NCI-H2171 (cell line): Measurements from ENCODE around the gene OFD1.

Experiments
- DNase-seq: peaks from one replicate; lab custom pipeline; 2025; lab: John Stamatoyannopoulos, UW

The OFD1 gene

DNA sequence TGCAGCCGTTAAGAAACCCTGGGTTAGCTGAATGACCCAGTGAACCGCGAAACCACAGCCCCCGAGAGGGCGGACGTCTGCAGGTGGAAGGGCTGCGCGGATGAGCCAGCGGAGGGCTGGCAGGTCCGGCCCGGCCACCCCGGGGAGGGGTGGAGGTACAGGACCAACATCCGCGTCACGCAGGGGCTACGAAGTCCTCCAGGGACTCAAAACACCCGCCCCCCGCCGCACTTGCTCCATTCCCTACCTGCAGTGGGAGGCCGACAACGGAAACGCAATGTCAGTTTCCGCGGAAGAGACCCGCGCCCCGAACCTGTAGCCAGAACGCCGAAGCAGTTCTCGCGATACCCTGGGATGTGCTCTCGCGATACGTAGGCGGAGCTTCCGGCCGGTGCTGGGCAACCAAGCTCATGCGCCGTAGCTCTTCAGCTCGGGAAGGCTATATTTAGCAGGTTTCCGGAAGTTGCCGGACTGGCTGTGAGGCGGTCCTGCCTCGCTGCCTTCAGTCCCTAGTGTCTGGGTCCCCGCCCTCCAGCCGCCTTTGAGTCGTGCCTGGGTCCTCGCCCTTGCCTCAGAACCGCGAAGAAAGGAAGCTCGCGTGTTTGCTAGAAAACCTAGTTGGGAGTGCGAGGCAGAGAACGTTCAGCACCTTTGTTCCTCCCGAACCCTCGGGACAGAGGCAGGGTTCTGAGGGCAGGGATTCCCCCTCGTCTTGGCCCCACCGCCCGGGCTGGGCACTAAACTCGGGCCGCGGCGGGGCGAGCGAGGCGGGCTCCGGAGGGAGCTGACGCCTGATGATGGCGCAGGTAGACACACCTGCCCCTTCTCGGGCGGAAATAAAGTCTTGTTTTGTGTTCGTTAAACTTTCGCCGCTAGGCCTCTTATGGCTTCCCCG lies at the start of gene OFD1, which contains the start of gene TRAPPC2:
TSS of gene OFD1 (plus strand) at position 471 of the 895 bp plus-strand sequence. CDS start at position 795, 324 bp downstream.
TSS of gene TRAPPC2 (minus strand) at position 343 of the 895 bp plus-strand sequence. CDS start 14,657 bp downstream, outside the sequence.
- DNase-seq = peak; percentile 79

- DNase-seq = no peak
Observed at GRCh38 chrX:13685126-13685763, 49.3 kb upstream of the OFD1 start.

- no peak for DNase-seq
Observed at GRCh38 chrX:13687203-13687602, 47.3 kb upstream of the OFD1 start.

GRCh38 chrX:13688384-13688957 lies 46.1 kb upstream of the OFD1 start:
- DNase-seq = no peak

- DNase-seq = peak; percentile 71
Observed at GRCh38 chrX:13688958-13689740, 45.4 kb upstream of the OFD1 start, which contains the start of gene RAB9A. Gene RAB9A (plus strand): TSS chrX:13689128. CDS start chrX:13708747, 19,619 bp downstream.

GRCh38 chrX:13689741-13690211 lies 44.8 kb upstream of the OFD1 start:
- no peak for DNase-seq

DNA sequence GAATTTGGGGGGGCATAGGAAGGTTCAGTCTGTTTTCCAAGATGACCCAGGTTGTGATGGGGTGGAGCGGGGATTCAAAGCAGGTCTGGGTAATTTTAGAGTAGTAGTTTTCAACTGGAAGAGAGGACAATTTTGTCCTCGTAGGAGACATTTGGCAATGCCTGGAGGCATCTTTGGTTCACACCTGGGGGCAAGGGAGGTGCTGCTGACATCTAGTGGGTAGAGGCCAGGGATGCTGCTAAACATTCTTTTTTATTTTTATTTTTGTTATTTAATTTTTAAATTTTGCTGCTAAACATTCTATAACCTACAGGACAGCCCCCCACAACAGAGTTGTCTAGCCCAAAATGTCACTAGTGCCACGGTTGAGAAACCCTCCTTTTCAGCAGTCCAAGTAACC lies 43.7 kb upstream of the OFD1 start:
- DNase-seq = no peak

GRCh38 chrX:13691841-13692371 lies 42.6 kb upstream of the OFD1 start:
- DNase-seq = no peak

DNA sequence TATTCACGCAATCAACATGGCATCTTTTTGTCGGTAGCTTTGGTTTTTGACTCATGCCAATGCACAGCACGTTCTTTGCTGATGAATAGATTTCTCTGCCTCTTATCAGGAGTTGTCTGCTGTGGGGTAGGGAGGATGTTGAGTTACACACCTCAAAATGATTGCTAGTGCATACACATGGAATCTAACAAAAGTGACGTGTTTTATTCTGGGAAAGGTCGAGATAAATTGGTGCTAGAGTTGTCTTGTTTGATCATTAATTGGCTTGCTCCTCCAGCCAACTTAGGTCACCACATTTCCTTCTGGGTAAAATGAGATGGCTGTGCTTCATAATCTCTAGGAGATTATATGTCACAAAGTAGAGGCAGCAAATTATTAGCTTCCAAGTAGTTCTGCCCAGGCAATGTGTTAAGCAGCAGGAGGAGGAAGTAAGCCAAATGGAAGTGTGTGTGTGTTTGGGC lies 41.7 kb upstream of the OFD1 start:
- no peak for DNase-seq

DNA sequence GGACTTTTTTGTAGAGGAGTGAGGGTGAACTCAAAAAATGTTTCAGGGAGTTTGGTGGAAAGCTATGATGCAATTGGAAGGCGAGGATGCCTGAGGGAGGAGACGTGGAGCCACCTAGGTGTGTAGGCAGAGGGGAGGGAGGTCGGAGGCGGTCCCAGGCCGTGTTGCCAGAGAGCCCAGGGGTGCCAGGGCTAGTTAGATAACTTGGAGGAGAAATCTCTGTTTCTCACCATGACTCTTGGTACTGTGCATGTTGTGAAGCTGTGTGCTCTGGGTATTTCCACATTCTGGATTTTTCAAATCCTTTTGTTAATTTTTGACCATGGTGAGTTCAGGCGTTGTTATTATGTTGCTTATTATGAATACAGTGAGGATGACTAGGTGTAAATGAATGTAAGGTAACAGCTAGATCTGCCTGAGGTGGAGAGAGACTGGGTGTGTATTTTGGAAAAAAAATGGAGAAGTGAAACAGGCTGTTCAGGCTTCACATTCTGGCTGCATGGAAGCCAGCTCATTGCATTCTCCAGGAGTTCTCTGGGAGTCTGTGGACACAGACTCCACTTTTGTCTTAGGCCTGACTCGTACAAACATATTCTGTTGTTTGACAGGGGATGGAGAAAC lies 41.1 kb upstream of the OFD1 start:
- DNase-seq = no peak

DNA sequence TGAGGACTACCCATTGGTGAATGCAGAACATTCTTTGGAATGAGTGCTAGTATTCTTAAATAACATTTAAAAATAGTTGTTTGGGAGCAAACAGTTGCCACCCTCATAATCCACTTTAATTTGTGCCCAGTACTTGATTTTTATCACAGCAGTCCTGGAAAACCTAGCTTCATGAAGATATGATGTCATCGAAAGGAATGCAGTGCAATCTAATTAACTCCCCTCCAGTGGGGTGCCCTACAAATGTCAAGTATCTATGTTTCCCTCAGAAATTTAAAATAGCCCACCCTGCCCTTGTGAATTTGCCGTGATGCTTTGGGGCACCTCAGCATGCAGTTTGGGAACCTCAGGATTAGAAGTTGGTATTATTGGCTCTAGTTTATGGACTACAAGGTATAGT lies 40.2 kb upstream of the OFD1 start:
- DNase-seq = no peak

- DNase-seq = no peak
Observed at GRCh38 chrX:13694983-13695382, 39.6 kb upstream of the OFD1 start.

DNA sequence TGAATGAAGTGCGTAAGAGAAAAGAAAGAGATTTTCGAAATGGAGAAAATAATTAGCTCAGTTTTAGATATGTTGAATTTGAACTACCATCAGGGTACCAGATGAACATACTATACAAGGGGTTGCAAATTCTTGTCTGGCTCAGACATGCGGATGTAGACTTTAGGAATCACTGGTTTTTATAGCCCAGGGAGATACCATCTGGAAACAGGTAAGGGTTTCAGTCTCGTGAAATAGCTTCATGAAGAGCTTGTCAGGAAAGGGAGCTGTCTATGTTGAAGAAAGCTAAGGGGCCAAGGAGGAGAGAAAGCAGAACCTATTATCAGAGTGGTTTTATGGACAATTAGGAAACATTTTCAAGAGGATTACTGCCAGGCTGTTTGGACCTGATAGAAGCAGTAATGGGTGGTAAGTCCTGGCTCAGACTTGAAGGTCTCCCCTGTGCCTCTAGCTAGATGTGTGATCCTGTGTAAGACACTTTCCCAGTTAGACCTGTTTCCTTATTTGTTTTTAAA lies 38.9 kb upstream of the OFD1 start:
- no peak for DNase-seq

- no peak for DNase-seq
Observed at GRCh38 chrX:13697455-13697854, 37.1 kb upstream of the OFD1 start.

DNA sequence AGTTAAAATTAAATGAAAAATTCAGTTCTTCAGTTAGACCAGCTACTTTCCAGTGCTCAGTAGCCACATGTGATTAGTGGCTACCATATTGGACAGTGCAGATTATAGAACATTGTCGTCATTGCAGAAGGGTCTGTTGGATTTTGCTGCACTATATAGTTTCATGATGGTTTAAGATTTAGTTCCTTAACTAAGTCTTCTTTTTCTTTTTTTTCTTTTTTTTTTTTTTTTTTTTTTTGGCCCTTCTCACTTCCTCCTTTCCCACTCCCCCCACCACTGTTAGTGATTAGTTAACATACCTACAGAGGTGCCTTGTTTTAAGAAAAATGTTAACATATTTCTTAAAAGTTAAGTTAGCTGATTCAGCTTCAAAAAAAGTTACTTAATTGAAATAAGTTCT lies 36.6 kb upstream of the OFD1 start:
- DNase-seq = no peak

GRCh38 chrX:13698432-13698831 lies 36.1 kb upstream of the OFD1 start:
- no peak for DNase-seq

DNA sequence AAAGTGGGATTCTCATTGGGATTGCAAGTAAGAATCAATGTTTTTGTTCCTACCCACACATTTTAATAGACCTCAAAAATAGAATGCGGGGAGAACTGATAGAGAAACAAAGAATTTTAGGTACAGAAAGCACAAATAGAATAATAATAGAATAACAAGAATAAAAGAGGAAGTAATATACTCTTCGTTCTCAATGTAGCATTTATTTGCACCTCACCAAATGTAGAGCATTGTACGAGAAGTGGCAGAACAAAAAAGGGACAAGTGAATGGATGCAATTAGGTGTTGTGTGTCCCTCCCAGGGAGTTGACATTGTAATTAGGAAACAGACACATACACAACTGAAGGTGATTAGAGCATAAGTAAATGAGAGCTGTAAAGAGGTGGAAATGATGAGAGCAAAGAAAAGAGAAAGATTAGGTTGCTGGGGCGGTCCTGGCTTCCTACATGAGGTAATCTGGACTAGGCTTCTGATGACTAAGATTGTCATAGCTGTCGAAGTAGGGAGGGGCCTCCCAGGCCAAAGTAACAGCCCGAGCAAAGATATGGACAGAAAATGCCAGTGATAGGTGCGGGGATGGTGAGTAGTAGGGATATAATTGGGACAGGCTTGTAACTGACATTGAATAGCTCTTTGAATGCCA lies 35.2 kb upstream of the OFD1 start:
- no peak for DNase-seq

- DNase-seq = no peak
Observed at GRCh38 chrX:13700380-13700779, 34.2 kb upstream of the OFD1 start.

DNA sequence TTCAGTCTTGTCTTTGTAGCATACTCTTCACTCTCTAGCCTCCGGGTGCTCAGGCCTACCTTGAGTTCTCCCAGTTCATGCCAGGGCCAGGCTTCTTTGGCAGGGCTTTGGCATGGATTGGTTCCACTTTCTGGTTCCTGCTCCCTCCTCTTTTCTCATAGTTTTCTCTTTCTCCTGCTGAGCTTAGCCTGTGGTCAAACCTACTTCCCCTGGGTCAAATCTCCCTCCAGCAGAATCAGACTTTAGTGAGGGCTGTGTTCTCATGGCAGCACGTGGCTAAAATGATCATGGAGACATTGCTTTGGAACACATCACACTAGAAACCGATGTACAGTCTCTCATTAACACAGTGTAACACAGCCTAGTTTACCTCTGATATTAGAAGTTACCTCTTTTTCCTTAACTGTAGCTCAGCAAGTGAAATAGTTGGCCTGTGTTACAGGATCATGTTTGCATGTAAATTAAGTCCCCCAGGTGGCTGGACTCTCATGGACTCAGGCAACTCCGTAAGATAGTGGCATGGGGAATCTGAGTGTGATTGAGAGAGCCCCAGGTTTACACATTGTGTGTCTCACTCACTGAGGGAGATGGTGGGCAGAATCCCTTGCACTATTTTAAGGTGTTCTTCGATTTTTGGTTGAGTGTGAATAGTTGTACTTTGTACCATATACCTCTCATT lies 32.3 kb upstream of the OFD1 start:
- DNase-seq = no peak

- DNase-seq = no peak
Observed at GRCh38 chrX:13703135-13703534, 31.4 kb upstream of the OFD1 start.
